CMK (cell line): ENCODE results near the gene MAT1A.
A peak's percentile ranks its signal among the peaks of the same experiment; 100 is the strongest.

ENCODE experiments used
- DNase-seq: peaks from one replicate; pipeline ENCODE4 v3.0.0-alpha.2; 2010; ENCODE audit warnings: low read depth

The MAT1A gene

GRCh38 chr10:80281784-80282765 lies 7.4 kb downstream of the MAT1A start:
- no peak for DNase-seq

GRCh38 chr10:80281292-80281691 lies 8.2 kb downstream of the MAT1A start:
- DNase-seq: no peak

- no peak for DNase-seq
Measured at GRCh38 chr10:80280071-80280800, 9.2 kb downstream of the MAT1A start.

- no peak for DNase-seq
Measured at GRCh38 chr10:80279146-80279545, 10.3 kb downstream of the MAT1A start.

- no peak for DNase-seq
Measured at GRCh38 chr10:80278480-80278879, 11.0 kb downstream of the MAT1A start.

GRCh38 chr10:80277567-80278250 lies 11.7 kb downstream of the MAT1A start:
- DNase-seq: no peak

- no peak for DNase-seq
Measured at GRCh38 chr10:80277016-80277415, 12.4 kb downstream of the MAT1A start.

- no peak for DNase-seq
Measured at GRCh38 chr10:80276335-80276734, 13.1 kb downstream of the MAT1A start.

- no peak for DNase-seq
Measured at GRCh38 chr10:80275756-80276155, 13.7 kb downstream of the MAT1A start.

GRCh38 chr10:80275135-80275498 lies 14.3 kb downstream of the MAT1A start:
- no peak for DNase-seq

- no peak for DNase-seq
Measured at GRCh38 chr10:80274396-80275134, 14.9 kb downstream of the MAT1A start.

GRCh38 chr10:80273523-80274170 lies 15.8 kb downstream of the MAT1A start:
- DNase-seq: no peak

GRCh38 chr10:80272793-80273522 lies 16.5 kb downstream of the MAT1A start:
- DNase-seq: peak; percentile 15

- DNase-seq: no peak
Measured at GRCh38 chr10:80271416-80271815, 18.0 kb downstream of the MAT1A start.

- DNase-seq: no peak
Measured at GRCh38 chr10:80270887-80271286, 18.6 kb downstream of the MAT1A start.

- no peak for DNase-seq
Measured at GRCh38 chr10:80268938-80269588, 20.4 kb downstream of the MAT1A start.

- no peak for DNase-seq
Measured at GRCh38 chr10:80268266-80268665, 21.2 kb downstream of the MAT1A start.

- DNase-seq: no peak
Measured at GRCh38 chr10:80266513-80266863, 23.0 kb downstream of the MAT1A start.

GRCh38 chr10:80265740-80266512 lies 23.5 kb downstream of the MAT1A start:
- DNase-seq: peak; percentile 14
